Neural progenitor cell (in vitro differentiated cells): ENCODE measurements around the gene CORIN. TPM values are rescaled to one million over a fixed set of nuclear protein-coding genes. Genes with fewer than 3 reads are reported as not detected.
"Not testable (repeated sequence)": the region's sequence is repeated elsewhere in the genome, so short reads cannot be mapped to it uniquely, and the experiment has no call there.

Experiments used
- DNase-seq: peaks from one replicate; pipeline ENCODE4 v3.0.0-alpha.2; 2016; ENCODE audit warnings: low spot score
- H2AFZ ChIP-seq: fragments of 200-600 bp; sonication (generic); replicated peaks from 2 replicates; pipeline ENCODE4 v1.6.1; 2016; ENCODE audit warnings: antibody characterized with exemption
- H3F3A ChIP-seq: fragments of 200-600 bp; sonication (generic); 2 replicates; pipeline ENCODE4 v1.6.1; 2016; ENCODE audit warnings: antibody characterized with exemption, low read depth
- H3K27ac ChIP-seq: fragments of 200-600 bp; sonication (generic); 2 replicates; pipeline ENCODE4 v1.5.1; 2016; ENCODE audit warnings: mild to moderate bottlenecking
- H3K27me3 ChIP-seq: fragments of 200-600 bp; sonication (generic); 2 replicates; pipeline ENCODE4 v1.6.1; 2016; ENCODE audit warnings: mild to moderate bottlenecking, moderate library complexity
- H3K36me3 ChIP-seq: fragments of 200-600 bp; sonication (generic); 2 replicates; pipeline ENCODE4 v1.5.1; 2016
- H3K4me1 ChIP-seq: fragments of 200-600 bp; sonication (generic); 2 replicates; pipeline ENCODE4 v1.6.1; 2016; ENCODE audit warnings: mixed run types
- H3K4me2 ChIP-seq: fragments of 200-600 bp; sonication (generic); 2 replicates; pipeline ENCODE4 v1.6.1; 2016
- H3K4me3 ChIP-seq: fragments of 200-600 bp; sonication (generic); 2 replicates; pipeline ENCODE4 v1.5.1; 2016
- H3K79me2 ChIP-seq: fragments of 200-600 bp; sonication (generic); 2 replicates; pipeline ENCODE4 v1.6.1; 2016; ENCODE audit warnings: low read depth
- H3K9ac ChIP-seq: fragments of 200-600 bp; sonication (generic); 2 replicates; pipeline ENCODE4 v1.6.1; 2016
- H3K9me3 ChIP-seq: fragments of 200-600 bp; sonication (generic); 2 replicates; pipeline ENCODE4 v1.5.1; 2016; ENCODE audit warnings: low read depth
- H4K20me1 ChIP-seq: fragments of 200-600 bp; sonication (generic); 2 replicates; pipeline ENCODE4 v1.6.1; 2016; ENCODE audit warnings: low read depth
- H3K27ac Mint-ChIP-seq: 3 replicates; pipeline ENCODE4 v1.8.0; 2021; ENCODE audit warnings: mixed read lengths
- H3K27me3 Mint-ChIP-seq: 2 replicates; pipeline ENCODE4 v1.8.0; 2022; ENCODE audit warnings: low read depth, mild to moderate bottlenecking, inconsistent platforms, moderate library complexity, mixed read lengths; ENCODE audit not compliant: insufficient read depth
- H3K36me3 Mint-ChIP-seq: 3 replicates; pipeline ENCODE4 v1.8.0; 2021; ENCODE audit warnings: mixed read lengths
- H3K4me1 Mint-ChIP-seq: 3 replicates; pipeline ENCODE4 v1.8.0; 2021; ENCODE audit warnings: mixed read lengths
- H3K4me3 Mint-ChIP-seq: 3 replicates; pipeline ENCODE4 v1.8.0; 2021; ENCODE audit warnings: mild to moderate bottlenecking, moderate library complexity, mixed read lengths
- H3K9me3 Mint-ChIP-seq: 3 replicates; pipeline ENCODE4 v1.8.0; 2020; ENCODE audit warnings: mixed read lengths
- EZH2 ChIP-seq: fragments of 200-600 bp; sonication (generic); IDR thresholded peaks from 2 replicates; pipeline ENCODE4 v1.6.1; 2017; ENCODE audit warnings: antibody characterized with exemption, mild to moderate bottlenecking, moderate library complexity
- EZH2phosphoT487 ChIP-seq: fragments of 200-600 bp; sonication (generic); IDR thresholded peaks from 2 replicates; pipeline ENCODE4 v1.6.1; 2017; ENCODE audit warnings: antibody characterized with exemption
- total RNA-seq: library from RNA; depleted of rRNA; stranded (reverse); fragments of >200 nt; gene quantifications from 2 replicates; pipeline ENCODE4 v1.2.3, GENCODE V29; 2015; ENCODE audit warnings: low replicate concordance
- TF ChIP-seq, protein P1 (sequence below): fragments of 200-600 bp; sonication (generic); IDR thresholded peaks from 2 replicates; pipeline ENCODE4 v1.5.1; 2017; ENCODE audit warnings: antibody characterized with exemption, mild to moderate bottlenecking

The CORIN gene
- total RNA-seq, 1 donor from 2014 or later, result not detected

- Histone ChIP-seq H3K9ac (no peak overlapping the region), H3K27me3 (no peaks in the 10 kb centered on the region), H3K4me1 (peaks cover 10% of the 10 kb centered on the region), H3K4me2 (no peak overlapping the region), H3K79me2 (no peaks in the 10 kb centered on the region), H3F3A (peaks cover 3% of the 10 kb centered on the region), H4K20me1 (no peaks in the 10 kb centered on the region), H2AFZ (peak overlapping the region; percentile 86), H3K9me3 (no peaks in the 10 kb centered on the region), H3K27ac (no peak overlapping the region), H3K4me3 (no peak overlapping the region), H3K36me3 (no peaks in the 10 kb centered on the region)
- no peaks in the 10 kb centered on the region for H3K9me3 Mint-ChIP-seq
- peaks cover 22% of the 10 kb centered on the region for H3K4me1 Mint-ChIP-seq
- no peak overlapping the region for H3K4me3 Mint-ChIP-seq
- TF ChIP-seq, protein P1, sequence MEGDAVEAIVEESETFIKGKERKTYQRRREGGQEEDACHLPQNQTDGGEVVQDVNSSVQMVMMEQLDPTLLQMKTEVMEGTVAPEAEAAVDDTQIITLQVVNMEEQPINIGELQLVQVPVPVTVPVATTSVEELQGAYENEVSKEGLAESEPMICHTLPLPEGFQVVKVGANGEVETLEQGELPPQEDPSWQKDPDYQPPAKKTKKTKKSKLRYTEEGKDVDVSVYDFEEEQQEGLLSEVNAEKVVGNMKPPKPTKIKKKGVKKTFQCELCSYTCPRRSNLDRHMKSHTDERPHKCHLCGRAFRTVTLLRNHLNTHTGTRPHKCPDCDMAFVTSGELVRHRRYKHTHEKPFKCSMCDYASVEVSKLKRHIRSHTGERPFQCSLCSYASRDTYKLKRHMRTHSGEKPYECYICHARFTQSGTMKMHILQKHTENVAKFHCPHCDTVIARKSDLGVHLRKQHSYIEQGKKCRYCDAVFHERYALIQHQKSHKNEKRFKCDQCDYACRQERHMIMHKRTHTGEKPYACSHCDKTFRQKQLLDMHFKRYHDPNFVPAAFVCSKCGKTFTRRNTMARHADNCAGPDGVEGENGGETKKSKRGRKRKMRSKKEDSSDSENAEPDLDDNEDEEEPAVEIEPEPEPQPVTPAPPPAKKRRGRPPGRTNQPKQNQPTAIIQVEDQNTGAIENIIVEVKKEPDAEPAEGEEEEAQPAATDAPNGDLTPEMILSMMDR, result no peak
- TF ChIP-seq EZH2 (no peak), EZH2phosphoT487 (no peak)
- H3K27me3 Mint-ChIP-seq, result peaks cover 4% of the 10 kb centered on the region
- no peak for DNase-seq
- peak overlapping the region; percentile 17 for H3K27ac Mint-ChIP-seq
- H3K36me3 Mint-ChIP-seq, result no peaks in the 10 kb centered on the region
Observed at GRCh38 chr4:47711183-47711582, 126.7 kb downstream of the CORIN start.

DNA sequence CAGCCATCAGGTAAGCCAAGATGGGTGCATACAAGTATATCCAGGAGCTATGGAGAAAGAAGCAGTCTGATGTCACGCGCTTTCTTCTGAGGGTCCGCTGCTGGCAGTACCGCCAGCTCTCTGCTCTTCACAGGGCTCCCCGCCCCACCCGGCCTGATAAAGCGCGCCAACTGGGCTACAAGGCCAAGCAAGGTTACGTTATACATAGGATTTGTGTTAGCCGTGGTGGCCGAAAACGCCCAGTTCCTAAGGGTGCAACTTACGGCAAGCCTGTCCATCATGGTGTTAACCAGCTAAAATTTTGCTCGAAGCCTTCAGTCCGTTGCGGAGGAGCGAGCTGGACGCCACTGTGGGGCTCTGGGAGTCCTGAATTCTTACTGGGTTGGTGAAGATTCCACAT is 131.5 kb downstream of the CORIN start:
- H3K4me1 ChIP-seq, DNase-seq: not testable (repeated sequence)

DNA sequence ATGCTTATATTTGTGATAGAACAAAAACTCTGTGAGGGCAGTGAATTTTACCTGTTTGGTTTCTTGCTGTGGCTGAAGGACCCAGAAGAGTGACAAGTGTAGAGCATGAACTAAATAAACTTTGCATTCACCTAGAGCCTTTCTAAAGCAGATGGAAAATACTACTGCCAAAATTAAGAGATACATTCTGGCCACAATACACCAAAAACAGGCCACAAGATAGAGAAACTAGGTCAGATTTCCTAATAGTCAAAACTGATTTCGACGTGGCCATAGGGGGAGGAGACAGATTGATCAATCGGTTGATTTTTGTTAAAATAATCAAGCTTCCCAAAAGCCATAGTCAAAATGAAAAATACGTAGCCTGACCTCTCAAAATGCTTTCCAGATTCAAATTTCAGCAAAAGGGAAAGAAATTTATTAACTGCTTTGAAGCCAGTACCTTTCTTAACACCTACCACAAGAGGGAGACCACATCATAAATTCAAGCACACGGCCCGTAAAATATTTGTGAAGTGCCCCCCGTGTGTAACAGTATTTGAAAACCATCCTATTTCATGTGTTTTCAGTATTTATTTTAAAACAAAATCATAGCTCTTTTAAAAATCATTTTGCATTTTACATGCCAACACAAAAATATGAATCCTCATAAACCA is 132.4 kb downstream of the CORIN start:
- H3K9me3 Mint-ChIP-seq, result no peaks in the 10 kb centered on the region
- peak; percentile 42 for DNase-seq
- H3K4me1 ChIP-seq, result no peaks in the 10 kb centered on the region
- H3K27ac Mint-ChIP-seq, result no peak overlapping the region
- H3K36me3 ChIP-seq, result no peaks in the 10 kb centered on the region
- no peaks in the 10 kb centered on the region for H3K9me3 ChIP-seq
- H3K4me1 Mint-ChIP-seq, result peaks cover 25% of the 10 kb centered on the region
- no peak overlapping the region for H3K9ac ChIP-seq
- peak overlapping the region; percentile 91 for H2AFZ ChIP-seq
- no peaks in the 10 kb centered on the region for H3K36me3 Mint-ChIP-seq
- H3F3A ChIP-seq, result no peaks in the 10 kb centered on the region
- no peaks in the 10 kb centered on the region for H3K27me3 ChIP-seq
- no peaks in the 10 kb centered on the region for H3K79me2 ChIP-seq
- no peak overlapping the region for H3K4me2 ChIP-seq
- no peak overlapping the region for H3K4me3 Mint-ChIP-seq
- peaks cover 8% of the 10 kb centered on the region for H3K27me3 Mint-ChIP-seq
- no peak overlapping the region for H3K27ac ChIP-seq
- no peaks in the 10 kb centered on the region for H4K20me1 ChIP-seq
- TF ChIP-seq EZH2 (no peak), EZH2phosphoT487 (no peak)
- TF ChIP-seq, protein P1, result peak; percentile 63
- H3K4me3 ChIP-seq, result no peak overlapping the region

More for the DNA sequence above, 131.5 kb downstream of the CORIN start:
- not testable (repeated sequence) for H3K27ac Mint-ChIP-seq, H3F3A ChIP-seq, H3K27me3 Mint-ChIP-seq, H3K36me3 Mint-ChIP-seq, H3K4me3 ChIP-seq, H3K27me3 ChIP-seq, H3K9ac ChIP-seq, H3K36me3 ChIP-seq, H3K27ac ChIP-seq, H3K79me2 ChIP-seq, H3K9me3 ChIP-seq, H4K20me1 ChIP-seq, H3K4me2 ChIP-seq, H3K9me3 Mint-ChIP-seq, H2AFZ ChIP-seq, H3K4me3 Mint-ChIP-seq
- H3K4me1 Mint-ChIP-seq, result peaks cover 30% of the 10 kb centered on the region

- H3K27me3 ChIP-seq, result no peaks in the 10 kb centered on the region
- H3K4me1 ChIP-seq, result no peaks in the 10 kb centered on the region
- no peaks in the 10 kb centered on the region for H3F3A ChIP-seq
- no peaks in the 10 kb centered on the region for H3K9me3 Mint-ChIP-seq
- no peak for TF ChIP-seq EZH2
- TF ChIP-seq, protein P1, result peak; percentile 61
- no peak overlapping the region for H3K4me3 Mint-ChIP-seq
- H3K4me1 Mint-ChIP-seq, result peaks cover 25% of the 10 kb centered on the region
- H3K36me3 ChIP-seq, result no peaks in the 10 kb centered on the region
- H3K36me3 Mint-ChIP-seq, result no peaks in the 10 kb centered on the region
- no peaks in the 10 kb centered on the region for H3K79me2 ChIP-seq
- H3K4me3 ChIP-seq, result no peak overlapping the region
- no peaks in the 10 kb centered on the region for H4K20me1 ChIP-seq
- DNase-seq, result peak; percentile 80
- no peak overlapping the region for H3K4me2 ChIP-seq
- no peak overlapping the region for H3K27ac ChIP-seq
- no peak overlapping the region for H3K27ac Mint-ChIP-seq
- H2AFZ ChIP-seq, result peak overlapping the region; percentile 91
- no peaks in the 10 kb centered on the region for H3K9me3 ChIP-seq
- H3K27me3 Mint-ChIP-seq, result peaks cover 8% of the 10 kb centered on the region
- H3K9ac ChIP-seq, result no peak overlapping the region
Observed at GRCh38 chr4:47704693-47705325, 133.1 kb downstream of the CORIN start.
